ENCODE measurements around the gene WT1.

WT1 gene

DNA sequence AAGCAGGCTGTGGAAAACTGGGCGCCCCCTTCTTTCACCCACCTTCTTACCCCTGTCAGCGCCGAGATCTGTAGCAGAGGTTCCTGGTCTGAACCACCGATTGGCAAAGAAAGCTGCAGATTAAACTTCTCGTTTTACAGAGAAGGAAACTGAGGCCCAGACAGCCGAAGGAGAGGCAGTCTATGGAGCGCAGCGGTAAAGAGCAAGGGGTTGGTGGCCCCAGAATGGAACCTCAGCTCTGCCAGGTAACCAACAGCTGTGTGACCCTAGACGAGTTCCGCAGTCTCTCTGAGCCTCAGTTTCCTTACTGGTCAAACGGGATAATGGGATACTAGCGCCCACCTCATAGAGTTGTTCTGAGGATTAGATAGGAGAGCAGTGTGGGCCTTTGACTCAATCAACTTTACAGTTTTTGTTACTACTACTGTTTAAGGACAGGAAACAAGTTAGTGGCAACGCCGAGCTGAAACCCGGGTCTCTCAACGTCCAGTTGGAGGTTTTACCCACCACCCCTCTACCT is 3.1 kb upstream of the WT1 start:
- DNase-seq: no peak

DNA sequence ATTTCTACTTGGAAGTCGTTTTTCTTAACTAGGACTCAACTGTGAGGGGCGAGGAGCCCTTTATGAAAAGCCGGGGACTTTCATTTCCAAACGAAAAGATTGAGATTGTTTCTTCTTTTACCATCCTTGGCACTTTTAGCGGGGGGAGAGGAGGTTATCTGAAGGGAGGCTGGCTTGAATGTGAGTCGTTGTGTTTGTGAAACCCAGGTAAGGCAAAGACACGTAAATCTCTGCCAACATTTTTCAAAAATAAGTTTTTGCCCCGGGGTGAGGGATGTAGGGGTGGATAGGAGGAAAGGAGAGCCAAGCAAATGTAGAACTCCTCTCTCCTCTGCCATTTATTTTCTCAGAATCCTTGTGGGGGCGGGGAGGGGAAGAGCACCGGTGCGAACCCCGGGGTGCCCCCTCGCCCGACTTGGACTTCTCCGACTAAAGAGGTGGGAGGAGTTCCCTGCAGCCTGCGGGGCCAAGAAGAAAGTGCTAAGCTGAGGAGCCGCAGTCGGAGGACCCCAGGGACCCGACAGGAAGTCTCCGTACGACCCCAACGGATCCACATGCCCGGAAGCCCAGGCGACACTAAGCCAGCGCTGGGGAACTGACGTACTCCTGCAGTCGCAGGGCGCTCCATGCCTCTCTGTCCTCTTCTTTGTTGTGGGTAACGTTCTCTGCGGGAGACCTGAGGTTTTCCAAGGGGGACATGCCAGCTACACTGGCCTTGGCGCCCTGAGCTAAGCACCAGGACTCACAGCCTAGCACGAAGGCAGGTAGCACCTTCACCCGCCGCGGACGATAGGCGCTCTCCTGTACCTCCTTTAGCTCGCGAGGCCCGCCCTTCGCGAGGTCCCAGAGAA is 2.4 kb upstream of the WT1 start:
- DNase-seq: no peak

DNA sequence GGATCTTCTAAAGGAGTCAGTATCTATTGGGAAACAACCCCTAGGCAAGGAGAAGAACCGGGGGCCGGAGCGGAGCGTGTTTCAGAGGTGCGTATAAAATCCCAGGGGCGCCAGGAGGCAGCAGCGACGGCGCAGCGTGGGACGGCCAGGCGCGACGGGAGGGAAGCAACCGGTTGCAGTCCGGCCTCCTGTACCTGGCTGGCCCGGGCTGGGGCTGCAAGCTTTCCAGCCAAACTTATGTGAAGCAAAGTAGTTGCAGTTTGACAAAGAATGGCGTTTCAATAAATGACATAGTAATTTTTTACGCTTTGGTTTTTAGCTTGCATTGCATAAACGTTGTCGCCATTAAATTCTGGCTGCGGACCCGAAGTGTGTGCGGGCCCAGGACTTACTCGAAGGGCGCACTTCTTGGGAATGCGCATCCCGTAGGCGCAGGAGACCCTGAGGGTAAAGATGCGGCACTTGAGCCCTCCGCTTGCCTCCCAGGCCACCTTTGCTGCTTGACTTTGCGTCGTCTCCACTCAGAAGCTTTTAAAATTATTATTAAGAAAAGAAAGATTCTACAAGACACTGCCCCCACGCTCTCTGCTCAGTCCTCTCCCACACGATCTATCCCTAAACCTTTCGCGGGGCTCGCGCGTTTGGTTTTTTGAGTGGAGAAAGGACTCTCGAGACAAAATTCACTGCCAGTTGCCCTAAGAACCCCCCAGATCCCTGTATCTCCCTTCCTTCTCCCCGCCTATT is 1.6 kb upstream of the WT1 start:
- DNase-seq: no peak

DNA sequence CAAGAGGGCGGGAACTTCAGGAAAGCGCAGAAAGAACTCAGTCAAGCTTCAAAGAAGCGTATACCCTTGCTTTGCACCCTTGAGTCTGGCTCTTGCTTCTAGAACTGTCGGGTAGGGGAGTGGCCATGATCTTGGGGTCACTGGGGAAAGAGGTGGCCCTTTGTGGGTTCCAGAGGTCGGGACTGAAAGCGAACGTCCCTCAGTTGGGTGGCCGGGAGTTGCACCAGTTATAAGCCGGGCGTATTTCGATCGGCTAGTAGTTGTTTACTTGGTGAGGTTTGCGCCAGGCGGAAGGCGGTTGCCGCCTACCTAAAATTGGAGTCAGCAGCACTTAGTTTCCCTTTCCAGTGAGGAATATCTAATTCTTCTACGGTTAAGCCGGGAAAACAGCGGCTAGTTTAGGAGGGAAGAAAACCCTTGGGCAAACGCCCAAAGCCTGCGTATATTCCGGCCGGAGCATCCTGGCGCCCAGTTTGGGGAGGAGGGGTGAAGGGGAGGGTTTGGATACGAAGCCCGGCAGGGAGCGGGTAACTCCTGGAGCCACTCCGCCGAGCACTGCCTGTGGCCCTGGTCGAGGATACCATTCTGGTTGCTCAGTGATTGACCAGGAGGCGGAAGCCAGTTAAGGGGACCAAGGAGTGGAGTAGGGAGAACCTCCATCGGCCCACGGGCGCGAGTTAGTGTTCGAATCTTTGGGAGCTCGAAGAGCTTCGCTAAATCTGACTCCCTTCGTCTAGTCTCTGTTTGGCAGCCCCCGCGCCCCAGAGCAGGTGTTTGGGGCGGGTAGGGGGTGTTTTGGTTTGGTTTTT is 807 bp upstream of the WT1 start:
- DNase-seq: no peak

DNA sequence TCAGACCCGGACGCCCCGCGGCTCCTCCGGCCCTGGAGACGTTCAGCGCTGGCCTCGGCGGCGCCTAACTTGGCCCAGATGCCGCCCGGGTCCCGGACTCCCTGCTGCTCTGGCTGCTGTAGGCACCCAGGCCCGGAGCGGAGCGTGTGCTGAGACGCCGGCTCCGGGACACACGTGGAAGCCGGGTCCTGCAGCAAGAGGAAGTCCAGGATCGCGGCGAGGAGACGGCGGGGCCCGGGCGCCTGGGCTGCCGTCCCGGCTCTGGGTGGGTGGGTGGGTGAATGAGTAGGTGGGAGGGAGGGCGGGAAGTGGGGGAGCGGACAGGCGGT is 223 bp downstream of the WT1 start:
- DNase-seq: no peak

DNA sequence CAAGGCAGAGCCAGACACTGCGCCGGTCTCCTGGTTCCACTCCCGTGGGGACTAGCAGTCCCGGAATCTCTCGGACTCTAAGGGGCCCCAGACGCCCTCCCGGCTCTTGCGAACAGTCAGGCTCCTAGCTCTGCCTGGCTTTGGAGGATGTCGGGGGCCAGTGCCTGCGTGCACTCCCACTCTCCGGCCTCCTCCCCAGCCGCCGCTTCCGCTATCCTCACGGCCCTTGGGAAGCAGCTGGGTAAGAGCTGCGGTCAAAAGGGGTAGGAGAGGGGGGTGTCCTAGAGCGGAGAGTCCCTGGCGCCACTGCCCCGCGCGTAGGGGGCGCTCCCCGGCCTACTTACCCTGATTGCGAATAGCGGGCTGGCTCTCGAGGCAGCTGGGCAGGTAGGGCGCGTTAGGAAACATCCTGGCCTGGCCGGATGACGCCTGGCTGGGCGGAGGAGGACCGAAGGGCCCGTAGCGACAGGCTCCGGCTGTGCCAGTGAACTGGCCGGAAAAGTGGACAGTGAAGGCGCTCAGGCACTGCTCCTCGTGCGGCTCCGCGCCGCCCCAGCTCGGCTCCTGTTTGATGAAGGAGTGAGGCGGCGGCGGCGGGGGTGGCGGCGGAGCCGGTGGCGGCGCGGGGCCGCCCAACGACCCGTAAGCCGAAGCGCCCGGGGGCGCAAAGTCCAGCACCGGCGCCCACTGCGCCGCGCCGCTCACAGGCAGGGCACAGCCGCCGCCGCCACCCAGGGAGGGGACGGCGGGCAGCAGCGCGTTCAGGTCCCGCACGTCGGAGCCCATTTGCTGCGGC is 785 bp downstream of the WT1 start:
- no peak for DNase-seq

DNA sequence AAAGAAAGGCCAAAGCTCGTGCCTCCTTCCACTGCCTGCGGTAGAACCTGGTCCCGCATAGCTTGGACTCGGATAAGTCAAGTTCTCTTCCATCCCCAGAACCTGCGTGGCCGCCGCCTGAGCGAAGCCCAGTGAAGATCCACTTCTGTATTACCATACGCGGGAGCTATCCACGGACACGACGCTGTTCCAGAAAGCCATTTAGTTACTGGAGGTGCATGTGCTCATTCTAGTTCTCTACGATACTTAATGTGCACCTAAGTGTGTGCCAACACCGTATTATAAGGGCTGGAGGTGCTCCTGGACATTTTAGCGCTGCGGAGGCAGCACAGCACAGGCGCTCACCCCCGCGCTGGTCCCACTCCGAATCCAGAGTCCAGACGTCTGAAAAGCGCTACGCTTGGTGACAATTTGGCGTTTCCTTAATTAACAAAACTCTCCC is 1.4 kb downstream of the WT1 start:
- DNase-seq: no peak

DNA sequence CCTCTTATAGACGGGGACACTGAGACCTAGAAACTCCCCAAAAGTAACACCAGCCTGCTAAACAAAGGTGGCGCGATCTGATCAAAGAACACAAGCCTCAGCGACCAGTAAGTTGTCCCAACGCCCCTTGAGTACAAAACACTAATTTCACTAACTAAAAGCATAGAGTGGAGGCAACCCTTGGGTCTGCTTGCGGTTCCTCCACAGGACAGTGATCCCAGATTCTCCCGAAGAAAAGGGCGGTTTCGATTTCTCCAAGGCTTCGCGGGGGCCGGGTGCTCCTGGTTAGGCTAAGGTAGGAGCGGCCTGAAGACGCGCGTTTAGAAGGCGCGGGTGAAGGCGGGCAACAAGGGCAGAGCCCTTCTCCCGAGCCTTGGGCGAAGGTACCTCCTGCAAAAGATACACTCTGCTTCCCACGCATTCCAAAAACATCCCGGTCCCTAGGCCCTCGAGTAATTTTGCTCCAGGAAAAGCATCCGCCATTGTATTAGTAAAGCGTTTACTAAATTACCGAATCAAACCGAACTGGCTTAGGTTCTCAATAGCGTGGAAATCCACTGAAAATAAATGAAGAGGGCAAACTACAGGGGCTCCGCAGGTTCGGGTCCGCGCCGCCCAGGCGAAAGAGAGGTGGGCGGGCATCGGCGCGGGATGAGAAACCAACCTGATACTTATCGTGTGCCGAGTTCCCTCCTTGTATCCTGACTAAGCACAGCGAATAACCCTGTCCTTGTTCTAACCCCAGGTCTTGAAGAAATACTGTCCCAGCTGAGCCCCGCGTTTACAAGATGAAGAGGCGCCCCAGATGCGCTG is 2.0 kb downstream of the WT1 start:
- no peak for DNase-seq

DNA sequence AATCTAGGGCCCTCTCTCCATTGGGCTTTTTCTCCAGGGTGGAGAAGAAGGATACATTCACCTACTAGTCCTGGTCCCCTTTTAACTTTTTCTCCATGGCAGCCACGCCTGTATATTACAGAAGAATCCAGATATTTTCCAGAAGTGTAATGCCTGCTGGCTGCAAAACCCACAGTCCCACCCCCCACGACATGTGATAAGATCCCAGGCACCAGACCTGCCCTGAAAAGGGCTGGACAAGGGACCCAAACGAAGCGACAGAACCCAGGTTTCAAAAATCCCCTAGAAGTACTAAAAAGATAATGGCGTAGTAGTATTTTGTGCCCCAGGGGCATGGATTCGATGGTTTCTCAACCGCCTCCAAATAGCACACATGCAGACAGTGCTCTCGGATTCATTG is 2.8 kb downstream of the WT1 start:
- DNase-seq: no peak

DNA sequence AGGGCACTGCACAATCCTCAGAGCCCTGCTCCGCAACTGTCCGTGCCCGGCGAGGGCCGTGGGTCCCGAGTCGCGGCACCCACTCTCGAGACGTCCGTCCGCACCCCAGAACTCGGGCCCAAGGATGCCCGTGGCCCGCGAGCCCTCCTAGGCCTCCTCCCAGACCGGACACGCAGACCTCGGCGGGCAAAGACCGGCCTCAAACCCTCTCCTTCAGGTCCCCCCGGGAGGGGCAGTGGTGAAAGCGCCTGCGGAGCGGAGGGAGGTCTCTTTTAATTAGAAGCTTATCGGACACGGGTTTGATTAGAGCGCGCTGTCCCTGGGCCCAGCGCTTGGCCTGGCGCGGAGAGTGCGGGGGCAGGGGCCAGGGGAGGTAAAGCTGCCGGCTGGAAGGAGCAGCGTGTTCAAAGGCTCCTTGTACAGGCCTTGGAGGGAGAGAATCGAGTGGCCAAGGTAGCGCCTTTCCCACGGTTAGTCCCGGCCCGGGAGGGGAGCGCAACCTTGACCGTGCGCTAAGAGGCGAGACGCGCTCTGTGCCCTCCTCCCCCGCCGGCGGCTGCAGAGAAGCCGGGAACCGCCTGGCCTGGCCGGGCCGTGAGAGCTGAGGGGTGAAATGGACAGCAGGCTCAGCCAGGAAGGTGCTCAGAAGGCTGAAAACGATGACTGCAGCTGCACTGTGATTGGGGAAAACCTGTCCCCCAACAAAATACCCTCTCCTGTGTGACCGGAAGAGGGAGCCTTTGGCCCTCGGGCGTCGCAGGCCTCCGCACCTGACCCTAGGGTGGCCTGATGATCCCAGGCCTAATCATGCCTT is 4.6 kb downstream of the WT1 start:
- DNase-seq: no peak

DNA sequence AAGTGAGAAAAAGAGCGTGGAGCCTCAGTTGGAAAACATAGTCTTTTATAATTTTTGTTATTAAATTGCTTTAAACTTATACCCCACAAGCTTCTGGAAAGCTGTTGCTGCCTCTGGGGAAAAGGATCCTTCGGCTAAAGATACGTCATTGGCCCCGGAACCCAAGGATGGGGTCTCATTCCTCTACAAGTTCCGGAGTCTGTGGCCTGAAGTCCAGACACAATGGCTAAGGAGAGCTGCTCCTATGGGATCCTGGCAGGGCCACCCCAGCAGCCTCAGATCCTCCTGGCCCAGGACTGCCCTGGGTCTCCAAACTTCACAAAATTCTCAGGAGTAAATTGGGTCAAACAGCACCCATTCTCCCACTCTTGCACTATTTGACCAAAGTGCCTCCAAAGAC is 5.9 kb downstream of the WT1 start:
- no peak for DNase-seq

DNA sequence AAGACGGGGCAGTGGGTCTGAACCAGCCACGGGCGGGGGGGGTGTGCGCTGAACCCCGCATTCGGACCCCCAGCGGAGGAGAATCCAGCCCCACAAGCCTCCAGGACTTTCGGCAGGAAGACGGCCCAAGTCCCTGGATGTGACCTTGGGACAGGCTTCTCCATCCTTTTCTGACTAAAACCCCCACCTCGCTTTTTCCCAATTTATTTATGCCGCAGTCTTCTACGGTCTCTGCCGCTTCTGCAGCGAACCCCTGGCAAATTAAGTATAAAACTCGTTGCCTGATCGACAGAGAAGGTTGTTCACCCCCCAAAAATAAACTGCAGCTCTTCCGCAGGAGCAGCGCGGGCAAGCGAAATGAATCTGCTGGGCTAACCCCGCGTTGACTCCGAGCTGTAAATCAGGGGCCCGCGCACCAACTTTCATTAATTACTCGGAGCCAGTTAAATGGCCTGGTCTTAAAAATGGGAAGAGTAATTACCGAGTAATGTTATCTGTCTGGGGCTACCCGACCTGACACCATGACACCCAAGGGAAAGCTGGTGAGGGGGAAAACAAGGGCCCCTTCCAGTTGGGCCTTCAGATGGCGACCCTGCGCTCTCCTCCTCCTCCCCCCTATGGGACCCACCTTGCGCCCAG is 6.6 kb downstream of the WT1 start:
- no peak for DNase-seq

DNA sequence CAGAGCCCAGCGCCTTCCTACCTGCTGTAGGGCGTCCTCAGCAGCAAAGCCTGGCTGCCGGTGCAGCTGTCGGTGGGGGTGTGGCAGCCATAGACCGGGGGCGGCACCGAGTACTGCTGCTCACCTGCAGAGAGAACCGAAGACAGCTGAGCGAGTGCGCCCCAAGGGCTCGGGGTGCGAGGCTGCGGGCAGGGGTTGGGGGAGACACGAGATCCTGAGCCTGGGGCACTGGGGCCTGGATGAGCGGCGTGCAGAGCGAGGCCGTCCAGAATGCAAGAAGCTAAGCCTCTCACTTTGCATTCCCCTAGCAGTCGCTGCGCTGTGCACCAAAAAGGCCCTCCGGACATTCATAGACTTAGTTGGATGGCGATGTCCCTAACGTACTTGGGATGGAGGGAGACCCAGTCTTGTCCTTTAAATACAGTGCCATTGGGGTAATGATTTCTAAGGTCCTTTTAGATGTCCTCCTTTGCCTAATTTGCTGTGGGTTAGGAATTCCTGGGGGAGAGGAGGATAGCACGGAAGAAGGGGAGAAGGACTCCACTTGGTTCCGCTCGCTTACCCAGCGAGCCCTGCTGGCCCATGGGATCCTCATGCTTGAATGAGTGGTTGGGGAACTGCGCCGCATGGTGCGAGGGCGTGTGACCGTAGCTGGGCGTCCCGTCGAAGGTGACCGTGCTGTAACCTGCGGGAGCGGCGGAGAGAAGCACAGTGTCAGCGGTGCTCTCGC is 7.2 kb downstream of the WT1 start:
- no peak for DNase-seq

DNA sequence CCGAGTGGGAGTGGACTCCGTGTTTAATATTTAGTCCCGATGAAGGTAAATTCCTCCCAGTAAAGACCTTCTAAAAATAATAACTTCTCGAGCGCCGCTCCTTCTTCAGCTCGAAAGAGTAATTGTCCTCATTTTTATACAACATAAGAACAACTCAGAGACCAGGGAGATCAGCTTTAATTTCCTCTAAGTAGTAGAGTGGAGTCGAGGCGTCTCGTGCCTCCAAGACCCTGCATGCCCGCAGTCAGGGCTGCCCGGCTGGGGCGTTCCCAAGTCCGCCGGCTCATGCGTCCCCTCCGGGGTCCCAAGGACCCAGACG is 7.8 kb downstream of the WT1 start:
- DNase-seq: no peak

DNA sequence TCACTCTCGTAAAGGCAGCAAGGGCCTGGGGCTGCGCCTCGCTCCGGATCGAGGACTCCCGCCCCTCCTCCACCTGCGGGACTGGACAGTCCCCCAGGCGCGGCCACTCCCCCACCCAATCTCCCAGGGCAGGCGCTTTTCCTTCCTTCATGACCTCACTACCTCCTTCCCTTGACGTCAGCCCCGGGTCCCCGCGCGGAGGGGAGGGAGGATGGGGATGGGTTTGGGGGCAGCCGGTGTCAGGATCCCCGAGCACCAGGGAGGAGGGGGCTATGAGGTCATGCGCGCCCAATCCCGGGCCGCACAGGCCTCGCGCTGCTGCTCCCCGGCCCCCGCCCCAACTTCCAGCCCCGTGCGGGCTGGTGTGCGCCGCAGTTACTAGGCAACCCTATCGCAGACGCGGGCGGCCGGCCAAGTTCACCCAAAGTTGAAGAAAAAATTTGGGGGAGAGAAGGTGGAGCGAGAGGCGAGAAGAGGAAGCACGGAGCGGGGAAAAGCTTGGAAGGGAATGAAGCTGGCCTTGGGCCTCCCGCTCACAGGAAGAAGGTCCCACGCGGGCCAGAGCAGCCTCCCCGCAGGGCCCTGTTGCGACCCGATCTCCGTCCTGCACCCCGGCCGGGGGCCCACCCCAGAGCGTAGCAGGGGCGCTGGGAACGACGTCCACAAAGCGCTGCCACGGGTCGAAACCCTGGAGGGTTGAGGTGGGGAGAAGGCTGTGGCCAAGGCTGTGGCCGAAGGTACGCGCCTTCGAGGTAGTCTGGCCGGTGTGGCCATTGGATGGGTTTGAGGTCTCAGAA is 8.3 kb downstream of the WT1 start:
- no peak for DNase-seq

DNA sequence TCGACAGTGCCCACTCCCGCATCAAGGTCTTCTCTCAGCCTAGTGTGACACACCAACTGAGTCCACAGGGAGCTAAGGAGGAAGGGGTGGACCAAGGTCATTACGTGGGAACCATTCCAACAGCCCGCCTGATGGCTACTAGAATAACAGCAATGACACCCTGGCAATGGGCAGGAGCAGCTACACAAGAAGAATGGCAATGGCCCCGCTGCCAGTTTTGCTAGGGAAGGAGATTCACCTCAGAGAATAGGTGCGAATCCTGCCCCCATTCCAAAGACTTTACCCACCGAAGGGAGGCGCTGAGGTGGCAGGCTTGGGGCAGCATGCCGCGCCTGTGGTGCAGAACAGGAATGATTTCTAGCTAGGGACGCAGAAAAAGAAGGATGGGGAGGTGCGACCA is 9.1 kb downstream of the WT1 start:
- no peak for DNase-seq

DNA sequence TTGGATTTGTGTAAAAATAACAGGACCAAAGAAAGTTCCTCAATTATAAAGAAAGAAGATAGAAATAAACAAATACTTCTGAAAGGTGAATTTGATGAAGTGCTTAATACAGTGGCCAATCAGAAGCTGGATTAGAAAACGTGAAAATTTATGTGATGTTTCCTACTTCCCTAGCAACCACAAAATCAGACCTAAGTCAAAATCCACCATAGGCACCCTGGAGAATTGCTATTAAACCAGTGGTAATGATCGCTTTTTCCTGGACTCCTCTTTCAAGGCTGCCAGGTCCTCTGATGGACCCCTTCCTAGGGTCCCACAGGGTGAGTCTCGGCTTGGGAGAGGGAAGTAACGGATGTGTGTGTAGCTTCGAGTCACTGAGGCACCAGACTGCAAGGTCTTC is 9.6 kb downstream of the WT1 start:
- DNase-seq: no peak

DNA sequence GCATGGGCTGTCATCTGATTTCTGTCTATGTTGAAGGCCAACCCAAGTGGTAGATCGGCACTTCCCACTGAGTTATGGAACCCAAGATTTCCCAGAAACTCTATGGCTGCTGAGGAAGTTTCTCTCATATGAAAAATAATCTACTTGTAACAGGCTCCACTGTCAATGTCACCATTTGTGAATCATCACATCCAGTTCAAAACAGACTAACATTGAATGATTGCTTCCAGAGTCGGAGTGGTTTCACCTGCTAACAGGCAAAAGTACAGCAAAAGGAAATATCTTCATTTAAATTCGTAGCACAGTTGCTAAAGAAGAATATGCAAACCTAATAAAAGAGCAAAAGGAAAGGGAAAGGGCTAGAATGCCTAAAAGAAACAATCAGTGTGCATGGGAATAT is 12.8 kb downstream of the WT1 start:
- DNase-seq: no peak

DNA sequence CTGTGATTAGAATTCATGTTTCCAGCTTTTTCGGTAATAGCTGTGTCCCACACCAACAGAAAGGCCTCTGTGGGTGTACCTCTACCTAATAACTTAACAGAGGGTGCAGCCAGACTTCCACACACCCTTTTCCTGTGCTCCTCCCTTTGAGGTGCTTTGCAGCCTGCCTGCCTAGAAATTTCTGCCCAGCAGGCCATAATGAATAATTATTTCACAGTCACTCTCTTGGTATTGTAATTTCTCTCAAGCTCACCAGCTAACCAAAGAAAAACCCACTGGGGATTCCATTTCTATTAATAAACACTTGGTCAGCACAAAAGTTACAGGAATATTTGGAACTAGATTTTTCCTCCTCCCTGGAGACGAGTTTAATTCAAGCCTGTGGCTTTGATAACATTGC is 13.3 kb downstream of the WT1 start:
- DNase-seq: no peak
